Measurements from ENCODE around the gene IPPK. TPM values are rescaled to one million over a fixed set of nuclear protein-coding genes. Genes with fewer than 3 reads are reported as not detected.

The IPPK gene
- total RNA-seq, 1 experiment from 2014 or later, result 15.4 TPM

GRCh38 chr9:92680166-92681119, 10.5 kb upstream of the IPPK start:
- no peaks in the 10 kb centered on the region for H3K79me2 ChIP-seq (ENCODE audit: insufficient read depth, low read length)
- H3K4me2 ChIP-seq (ENCODE audit: low read length), result no peak overlapping the region
- H2AFZ ChIP-seq (ENCODE audit: low read depth, low read length, poor library complexity, severe bottlenecking), result no peak overlapping the region
- H3K4me3 ChIP-seq (replicated peaks in 1 of 2; ENCODE audit: low read depth in 1 of 2, low read length in 2 of 2), result no peak overlapping the region
- no peaks in the 10 kb centered on the region for H3K9me2 ChIP-seq (ENCODE audit: insufficient read depth)
- POLR2A ChIA-PET, result no interaction called here
- H3K27ac ChIP-seq (ENCODE audit: low read depth, low read length), result no peak overlapping the region
- no peaks in the 10 kb centered on the region for H4K20me1 ChIP-seq (ENCODE audit: insufficient read depth)
- H3K9ac ChIP-seq (ENCODE audit: low read length), result no peak overlapping the region
- no peaks in the 10 kb centered on the region for H3K9me3 ChIP-seq (ENCODE audit: control insufficient read depth in 1 of 2, insufficient read depth in 1 of 2, low read depth in 1 of 2, low read length in 2 of 2)
- RAD21 ChIA-PET (ENCODE audit: low non-redundant PET in 1 of 2, low total read pairs in 2 of 2, uncharacterized antibody in 2 of 2, unreplicated experiment in 2 of 2), result no interaction called here
- BruUV-seq (replicated peaks), result no TSS peak
- no peaks in the 10 kb centered on the region for H3K36me3 ChIP-seq (ENCODE audit: control insufficient read depth in 1 of 2, insufficient read depth in 2 of 2, low read length in 2 of 2)
- CTCF ChIA-PET, result no interaction called here
- no peaks in the 10 kb centered on the region for H3K27me3 ChIP-seq (ENCODE audit: insufficient read depth, low read length)
- ATAC-seq (peak; percentile 17; the same call in 1 of the 2 replicates), DNase-seq (ENCODE audit: low read depth, low spot score) (no peak)
- no peak for TF ChIP-seq ZFX (IDR thresholded peaks at IDR 0.05)
- no peak for TF ChIP-seq RAD21 (IDR thresholded peaks at IDR 0.05; ENCODE audit: low read depth)
- TF ChIP-seq MAX (IDR thresholded peaks at IDR 0.05), result no peak
- intact Hi-C loops (cut with micrococcal nuclease), result no loop called here
- no peaks in the 10 kb centered on the region for H3K4me1 ChIP-seq (ENCODE audit: control insufficient read depth in 1 of 2, insufficient read depth in 2 of 2, low read length in 2 of 2)

- peak; percentile 14; the same call in 1 of the 2 replicates for ATAC-seq
- no peaks in the 10 kb centered on the region for H3K36me3 ChIP-seq (ENCODE audit: control insufficient read depth in 1 of 2, insufficient read depth in 2 of 2, low read length in 2 of 2)
- ChIA-PET CTCF (no interaction called here), RAD21 (ENCODE audit: low non-redundant PET in 1 of 2, low total read pairs in 2 of 2, uncharacterized antibody in 2 of 2, unreplicated experiment in 2 of 2) (no interaction called here), POLR2A (interaction anchor here (0.6 kb wide), 1 partner anchor 67 kb away, joined by 3 read pairs; no protein-coding TSS in a partner anchor)
- H3K4me3 ChIP-seq (replicated peaks in 1 of 2; ENCODE audit: low read depth in 1 of 2, low read length in 2 of 2), result no peak overlapping the region
- H4K20me1 ChIP-seq (ENCODE audit: insufficient read depth), result no peaks in the 10 kb centered on the region
- H2AFZ ChIP-seq (ENCODE audit: low read depth, low read length, poor library complexity, severe bottlenecking), result no peak overlapping the region
- no peak overlapping the region for H3K27ac ChIP-seq (ENCODE audit: low read depth, low read length)
- TF ChIP-seq EZH2phosphoT487 (IDR thresholded peaks at IDR 0.05; ENCODE audit: borderline replicate concordance) (no peak), SRF (IDR thresholded peaks at IDR 0.05; ENCODE audit: low read depth) (no peak), CTCF (IDR thresholded peaks at IDR 0.05 in 2 of 3, conservative IDR thresholded peaks at IDR 0.05 in 1 of 3; ENCODE audit: borderline replicate concordance in 1 of 3, insufficient read depth in 1 of 3, low read depth in 2 of 3, low read length in 2 of 3) (no peak), SP1 (IDR thresholded peaks at IDR 0.05; ENCODE audit: low read depth) (no peak), ELF1 (IDR thresholded peaks at IDR 0.05; ENCODE audit: borderline replicate concordance, low read depth) (no peak), TCF7L2 (IDR thresholded peaks at IDR 0.05; ENCODE audit: borderline replicate concordance, extremely low read depth, insufficient read depth, insufficient read length) (no peak), POLR2AphosphoS5 (IDR thresholded peaks at IDR 0.05; ENCODE audit: low read depth, low read length) (no peak), POLR2A (IDR thresholded peaks at IDR 0.05; ENCODE audit: borderline replicate concordance, extremely low read depth, insufficient read depth, insufficient read length) (no peak), SIN3A (IDR thresholded peaks at IDR 0.05; ENCODE audit: low read depth) (no peak)
- H3K9me2 ChIP-seq (ENCODE audit: insufficient read depth), result no peaks in the 10 kb centered on the region
- no peaks in the 10 kb centered on the region for H3K9me3 ChIP-seq (ENCODE audit: control insufficient read depth in 1 of 2, insufficient read depth in 1 of 2, low read depth in 1 of 2, low read length in 2 of 2)
- BruUV-seq (replicated peaks), result no TSS peak
- H3K79me2 ChIP-seq (ENCODE audit: insufficient read depth, low read length), result no peaks in the 10 kb centered on the region
- no peak overlapping the region for H3K9ac ChIP-seq (ENCODE audit: low read length)
- H3K4me2 ChIP-seq (ENCODE audit: low read length), result no peak overlapping the region
- no peak for DNase-seq (ENCODE audit: low read depth, low spot score)
- H3K27me3 ChIP-seq (ENCODE audit: insufficient read depth, low read length), result no peaks in the 10 kb centered on the region
- H3K4me1 ChIP-seq (ENCODE audit: control insufficient read depth in 1 of 2, insufficient read depth in 2 of 2, low read length in 2 of 2), result no peaks in the 10 kb centered on the region
- intact Hi-C loops (cut with micrococcal nuclease), result no loop called here
Measured at GRCh38 chr9:92679413-92680165, 9.7 kb upstream of the IPPK start.

Measured in HCT116 (cell line).